Uterus (tissue), 4 donors: ENCODE data around the gene ZCCHC14. TPM values are rescaled to one million over a fixed set of nuclear protein-coding genes. Genes with fewer than 3 reads are reported as not detected.
A peak's percentile ranks its signal among the peaks of the same experiment; 100 is the strongest.
"Not testable (repeated sequence)": the region's sequence is repeated elsewhere in the genome, so short reads cannot be mapped to it uniquely, and the experiment has no call there.

Source experiments
- DNase-seq, 2 donors: peaks; one replicate each; pipeline ENCODE4 v3.0.0-alpha.2; 2019 to 2020
- H3K27ac ChIP-seq, 2 donors: fragments of 200-600 bp; sonication (generic); 1 replicate in 1 of 2; 2 replicates in 1 of 2; pipeline ENCODE4 v1.5.1; 2016 to 2018
- H3K27me3 ChIP-seq, 2 donors: fragments of 200-600 bp; sonication (generic); one replicate each; pipeline ENCODE4 v1.5.1; 2018 to 2019; ENCODE audit warnings: control low read depth in 1 of 2
- H3K36me3 ChIP-seq, 2 donors: fragments of 200-600 bp; sonication (generic); one replicate each; pipeline ENCODE4 v1.5.1; 2019; ENCODE audit warnings: control low read depth in 1 of 2
- H3K4me1 ChIP-seq, 2 donors: fragments of 200-600 bp; sonication (generic); one replicate each; pipeline ENCODE4 v1.5.1; 2018 to 2019; ENCODE audit warnings: control low read depth in 1 of 2
- H3K4me3 ChIP-seq, 2 donors: fragments of 200-600 bp; sonication (generic); 1 replicate in 1 of 2; 2 replicates in 1 of 2; pipeline ENCODE4 v1.5.1; 2018 to 2019; ENCODE audit warnings: mild to moderate bottlenecking in 1 of 2
- H3K9me3 ChIP-seq, 2 donors: fragments of 200-600 bp; sonication (generic); one replicate each; pipeline ENCODE4 v1.5.1; 2019; ENCODE audit warnings: control low read depth in 1 of 2
- POLR2A ChIP-seq, 2 donors: fragments of 450-650 bp; IDR thresholded peaks; one replicate each; pipeline ENCODE4 v1.6.1; 2016; ENCODE audit warnings: antibody characterized with exemption in 2 of 2, mild to moderate bottlenecking in 1 of 2, moderate library complexity in 1 of 2
- intact Hi-C: fragments of 100-400 bp; cut with DNase I; formaldehyde crosslinking; loops from one replicate; pipeline ENCODE4 v1.15.1; 2023; ENCODE audit warnings: low total_unique reads
- total RNA-seq, 4 donors: library from RNA; depleted of rRNA in 3 of 4; stranded (reverse); fragments of >200 nt in 3 of 4; gene quantifications; one replicate each; pipeline versions ENCODE4 v1.1.0 to v1.2.4, GENCODE V29; 2014 to 2023
- TF ChIP-seq, protein P1 (sequence below), 4 experiments: fragments of 200-600 bp in 2 of 4; fragments of 450-650 bp in 2 of 4; sonication (generic) in 2 of 4; IDR thresholded peaks; one replicate each; pipeline ENCODE4 v1.5.1; 2016 to 2019; ENCODE audit warnings: antibody characterized with exemption in 4 of 4, mild to moderate bottlenecking in 2 of 4, moderate library complexity in 1 of 4
- donor health status: DM: yes; HTN: yes; CAD: no.

ZCCHC14 gene
- total RNA-seq, 4 donors from 2014 or later = 9.2 to 33.0 (median 20.6) TPM

DNA sequence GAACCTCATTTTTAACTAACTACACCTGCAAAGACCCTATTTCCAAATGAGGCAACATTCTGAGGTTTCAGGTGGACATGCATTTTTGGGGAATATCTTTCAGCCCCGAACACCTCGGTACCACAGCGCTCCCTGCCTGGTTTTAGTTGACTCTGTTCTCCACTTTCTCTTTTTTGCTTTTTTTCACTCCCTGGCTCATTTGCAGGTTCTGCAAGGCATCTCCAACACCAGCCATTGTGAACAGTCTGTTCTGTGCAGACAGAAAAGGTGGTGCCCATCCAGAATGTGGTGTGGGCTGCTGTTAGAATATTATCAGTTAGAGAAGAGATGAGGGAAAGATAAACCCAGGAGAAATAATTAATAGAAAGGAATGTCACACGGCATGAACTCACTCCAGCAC, 32.5 kb upstream of the ZCCHC14 start:
- Histone ChIP-seq H3K27me3 (no peaks in the 10 kb centered on the region), H3K4me1 (no peaks in the 10 kb centered on the region), H3K36me3 (no peaks in the 10 kb centered on the region), H3K4me3 (no peak overlapping the region), H3K27ac (no peak overlapping the region), H3K9me3 (peaks cover 0 to 7% of the 10 kb centered on the region in 2 donors)
- DNase-seq = no peak
- no peak for TF ChIP-seq POLR2A (IDR thresholded peaks at IDR 0.05)
- TF ChIP-seq, protein P1, sequence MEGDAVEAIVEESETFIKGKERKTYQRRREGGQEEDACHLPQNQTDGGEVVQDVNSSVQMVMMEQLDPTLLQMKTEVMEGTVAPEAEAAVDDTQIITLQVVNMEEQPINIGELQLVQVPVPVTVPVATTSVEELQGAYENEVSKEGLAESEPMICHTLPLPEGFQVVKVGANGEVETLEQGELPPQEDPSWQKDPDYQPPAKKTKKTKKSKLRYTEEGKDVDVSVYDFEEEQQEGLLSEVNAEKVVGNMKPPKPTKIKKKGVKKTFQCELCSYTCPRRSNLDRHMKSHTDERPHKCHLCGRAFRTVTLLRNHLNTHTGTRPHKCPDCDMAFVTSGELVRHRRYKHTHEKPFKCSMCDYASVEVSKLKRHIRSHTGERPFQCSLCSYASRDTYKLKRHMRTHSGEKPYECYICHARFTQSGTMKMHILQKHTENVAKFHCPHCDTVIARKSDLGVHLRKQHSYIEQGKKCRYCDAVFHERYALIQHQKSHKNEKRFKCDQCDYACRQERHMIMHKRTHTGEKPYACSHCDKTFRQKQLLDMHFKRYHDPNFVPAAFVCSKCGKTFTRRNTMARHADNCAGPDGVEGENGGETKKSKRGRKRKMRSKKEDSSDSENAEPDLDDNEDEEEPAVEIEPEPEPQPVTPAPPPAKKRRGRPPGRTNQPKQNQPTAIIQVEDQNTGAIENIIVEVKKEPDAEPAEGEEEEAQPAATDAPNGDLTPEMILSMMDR (IDR thresholded peaks at IDR 0.05) = no peak
- intact Hi-C loops = no loop called here

DNA sequence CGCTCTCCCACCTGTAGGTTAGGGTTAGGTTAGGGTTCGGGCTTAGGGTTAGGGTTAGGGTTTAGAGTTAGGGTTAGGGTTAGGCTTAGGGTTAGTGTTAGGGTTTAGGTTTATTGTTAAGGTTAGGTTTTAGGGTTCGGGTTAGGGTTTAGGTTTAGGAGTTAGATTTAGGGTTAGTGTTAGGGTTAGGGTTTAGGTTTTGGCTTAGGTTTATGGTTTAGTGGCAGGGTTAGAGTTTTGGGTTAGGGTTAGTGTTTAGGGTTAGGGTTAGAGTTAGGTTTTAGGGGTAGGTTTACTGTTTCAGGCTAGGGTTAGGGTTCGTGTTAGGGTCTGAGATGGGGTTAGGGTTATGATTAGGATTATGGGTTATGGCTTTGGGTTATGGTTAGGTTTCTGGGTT, 31.6 kb upstream of the ZCCHC14 start:
- Histone ChIP-seq H3K4me1 (no peaks in the 10 kb centered on the region), H3K9me3 (peaks cover 0 to 4% of the 10 kb centered on the region in 2 donors), H3K27ac (no peak overlapping the region), H3K27me3 (no peaks in the 10 kb centered on the region), H3K4me3 (no peak overlapping the region), H3K36me3 (no peaks in the 10 kb centered on the region)
- no peak for DNase-seq
- TF ChIP-seq POLR2A (IDR thresholded peaks at IDR 0.05) = no peak
- TF ChIP-seq, protein P1 (IDR thresholded peaks at IDR 0.05) = no peak
- intact Hi-C loops = no loop called here

DNA sequence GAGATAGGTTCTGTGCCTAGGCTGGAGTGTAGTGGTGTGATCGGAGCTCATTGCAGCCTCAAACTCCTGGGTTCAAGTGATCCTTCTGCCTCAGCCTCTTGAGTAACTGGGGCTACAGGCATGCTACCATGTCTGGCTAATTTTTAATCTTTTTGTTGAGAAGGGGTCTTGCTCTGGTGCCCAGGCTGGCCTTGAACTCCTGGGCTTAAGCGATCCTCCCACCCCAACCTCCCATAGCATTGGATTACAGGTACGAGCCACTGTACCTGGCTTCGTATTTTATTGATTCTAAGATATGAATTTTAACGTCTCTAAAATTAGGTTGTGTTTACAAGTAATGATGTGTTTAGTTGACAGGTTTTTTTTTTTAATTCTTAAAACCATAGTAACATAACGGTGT, 30.8 kb upstream of the ZCCHC14 start:
- H3K27me3 ChIP-seq, H3K4me1 ChIP-seq, H3K36me3 ChIP-seq, DNase-seq, H3K27ac ChIP-seq, H3K9me3 ChIP-seq, H3K4me3 ChIP-seq, intact Hi-C loops: not testable (repeated sequence)

DNA sequence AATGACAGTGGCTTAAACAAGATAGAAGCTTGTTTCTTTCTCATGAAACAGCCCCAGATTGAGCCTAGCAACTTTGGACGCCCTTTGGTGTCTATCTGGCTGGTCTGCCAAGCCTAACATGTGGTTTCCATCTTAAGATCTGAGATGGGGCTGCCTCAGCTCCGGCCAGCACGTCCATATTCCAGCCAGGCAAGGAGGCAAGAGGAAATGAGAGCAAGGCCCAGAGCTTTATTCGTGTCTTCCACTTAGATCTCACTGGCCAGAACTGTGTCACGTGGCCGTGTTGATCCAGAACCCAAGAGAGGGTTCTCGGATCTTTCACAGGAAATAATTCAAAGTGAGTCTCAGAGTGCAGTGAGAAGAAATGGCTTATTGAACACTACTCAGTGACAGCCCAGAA, 28.9 kb upstream of the ZCCHC14 start:
- H3K4me3 ChIP-seq, H3K27me3 ChIP-seq, H3K9me3 ChIP-seq, intact Hi-C loops, H3K36me3 ChIP-seq, DNase-seq, H3K27ac ChIP-seq, H3K4me1 ChIP-seq: not testable (repeated sequence)

DNA sequence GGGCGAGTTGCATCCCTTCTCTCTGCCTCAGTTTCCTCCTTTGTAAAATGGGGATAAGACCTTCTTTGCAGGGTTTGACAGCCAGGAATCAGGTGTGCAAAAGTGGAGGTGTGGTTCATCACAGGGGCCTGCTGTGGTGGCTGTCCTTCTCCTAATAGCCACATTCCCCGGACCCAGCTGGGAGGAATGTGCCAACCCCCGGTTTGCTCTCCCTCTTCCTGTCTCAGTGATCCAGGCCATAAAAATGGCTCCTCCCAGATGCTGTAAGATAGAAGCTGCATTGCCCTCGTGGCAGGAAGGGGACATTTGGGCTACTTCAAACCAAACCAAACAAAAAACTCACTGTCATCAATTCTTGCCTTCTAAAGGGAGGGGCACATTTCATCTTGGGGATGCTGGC, 26.3 kb upstream of the ZCCHC14 start:
- H3K9me3 ChIP-seq, intact Hi-C loops, H3K27ac ChIP-seq, H3K4me1 ChIP-seq, H3K27me3 ChIP-seq, DNase-seq, H3K36me3 ChIP-seq, H3K4me3 ChIP-seq: not testable (repeated sequence)

DNA sequence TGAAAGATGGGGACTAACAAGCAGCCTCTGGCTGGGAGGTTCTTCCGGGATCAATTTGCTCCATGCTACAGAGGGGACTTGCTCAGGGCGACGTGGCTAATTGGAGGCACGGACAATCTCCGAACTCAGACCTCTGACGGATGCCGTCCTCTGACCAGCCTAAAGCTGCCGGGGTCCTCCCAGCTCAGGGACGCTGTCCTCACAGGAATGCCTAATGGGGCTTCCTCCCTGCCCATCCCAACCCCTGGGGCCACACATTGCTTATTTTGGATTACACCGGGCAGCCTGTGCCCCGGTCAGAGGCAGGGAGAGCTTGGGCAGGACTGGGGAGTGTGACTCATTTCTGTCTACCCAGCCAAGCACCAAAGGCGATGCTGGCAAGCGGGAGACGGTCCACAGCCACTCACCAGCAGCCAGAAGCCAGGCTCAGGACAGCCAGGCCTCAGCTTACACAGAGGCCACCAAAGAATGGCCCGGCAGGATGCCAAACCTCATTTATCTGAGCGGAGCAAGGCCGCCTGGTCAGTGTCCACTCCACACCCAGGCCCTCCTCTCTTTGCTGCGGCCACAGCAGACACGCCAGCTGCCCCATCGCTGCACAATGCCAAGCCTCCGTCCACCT, 25.7 kb upstream of the ZCCHC14 start:
- H3K27me3 ChIP-seq, H3K36me3 ChIP-seq, intact Hi-C loops, H3K4me3 ChIP-seq, H3K4me1 ChIP-seq, H3K9me3 ChIP-seq: not testable (repeated sequence)
- peak overlapping the region; percentile 44 to 66 for H3K27ac ChIP-seq
- DNase-seq = peak in 1 of 2 donors; percentile 50

DNA sequence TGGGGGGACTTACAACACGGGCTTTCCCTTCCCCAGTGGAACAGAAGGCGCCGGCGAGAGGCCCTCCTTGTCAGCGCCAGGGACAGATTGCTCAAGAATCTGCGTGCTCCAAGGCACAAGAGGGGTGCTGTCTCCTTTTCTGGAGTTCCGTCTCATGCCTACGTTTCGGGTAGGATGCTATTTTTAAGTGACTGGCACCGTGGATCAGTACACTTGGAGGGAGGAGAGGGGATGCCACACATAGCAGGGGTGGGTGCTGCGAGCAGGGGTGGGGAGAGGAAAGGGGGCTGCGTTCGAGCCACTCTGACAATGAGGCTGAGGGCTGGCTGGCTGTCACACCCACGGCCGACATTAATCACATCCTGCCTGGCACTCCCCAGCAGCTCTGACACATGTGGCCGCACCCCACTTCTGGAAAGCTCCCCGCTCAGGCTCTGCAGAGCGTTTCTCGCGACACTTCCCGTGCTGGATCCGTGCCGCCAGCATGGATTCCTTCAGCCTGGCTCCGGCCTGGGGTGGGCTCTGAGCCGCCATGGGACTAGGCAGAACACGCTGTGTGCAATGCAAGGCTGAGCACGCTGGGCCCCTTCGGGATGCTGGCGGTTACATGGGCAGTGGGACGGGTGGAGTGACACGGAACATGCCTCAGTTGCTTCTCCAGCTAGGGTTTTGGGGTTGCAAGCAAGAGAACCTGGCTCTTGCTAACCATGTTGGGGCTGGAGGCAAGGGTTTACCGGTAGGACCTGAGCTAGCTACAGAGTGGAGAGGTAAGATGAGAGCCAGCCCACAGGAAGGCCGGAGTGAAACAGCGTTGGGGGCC, 25.0 kb upstream of the ZCCHC14 start:
- peak overlapping the region; percentile 55 to 68 for H3K27ac ChIP-seq
- H3K9me3 ChIP-seq, H3K36me3 ChIP-seq, intact Hi-C loops, H3K4me3 ChIP-seq, H3K4me1 ChIP-seq, DNase-seq, H3K27me3 ChIP-seq: not testable (repeated sequence)
